ENCODE measurements around the gene GPR119. TPM values are rescaled to one million over a fixed set of nuclear protein-coding genes. Genes with fewer than 3 reads are reported as not detected.
"Not testable (repeated sequence)": the region's sequence is repeated elsewhere in the genome, so short reads cannot be mapped to it uniquely, and the experiment has no call there.

The GPR119 gene
- not detected in 2 replicates for total RNA-seq

DNA sequence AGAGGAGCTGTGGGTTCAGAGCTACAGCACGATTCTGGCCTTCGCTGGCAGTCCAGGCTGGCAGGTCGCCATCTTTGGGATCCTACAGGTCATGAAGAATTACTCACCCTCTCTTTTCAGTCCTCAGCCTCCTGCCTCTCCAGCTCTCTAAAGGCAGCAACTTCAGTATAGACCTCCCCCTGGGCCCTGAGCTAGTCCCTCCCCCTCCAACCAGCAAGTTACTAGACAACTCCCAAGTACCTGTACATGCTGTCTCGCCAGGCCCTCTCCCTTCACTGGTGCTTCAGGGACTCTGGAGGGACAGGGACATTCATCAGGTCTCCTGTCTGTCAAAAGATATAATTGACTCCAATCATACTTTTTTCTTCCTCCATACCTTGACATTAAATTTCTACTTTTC, at the start of gene GPR119:
Gene GPR119, minus strand, starts transcription at position 155 of the 400 bp plus-strand sequence. CDS start 227 bp downstream, outside the sequence.
- no peak within 1 kb of the TSS for H3K4me3 Mint-ChIP-seq (ENCODE audit: low read depth)
- H3K36me3 Mint-ChIP-seq (ENCODE audit: low read depth), result no peaks in the 10 kb centered on the region
- no peaks in the 10 kb centered on the region for H3K4me1 Mint-ChIP-seq (ENCODE audit: low read depth)
- DNase-seq (ENCODE audit: low spot score), result no peak
- no peaks in the 10 kb centered on the region for H3K9me3 Mint-ChIP-seq
- H3K27me3 Mint-ChIP-seq (ENCODE audit: low read depth), result peaks cover 8% of the 10 kb centered on the region
- no peak within 1 kb of the TSS for H3K27ac Mint-ChIP-seq
- intact Hi-C loops (cut with micrococcal nuclease), result no loop called here

DNA sequence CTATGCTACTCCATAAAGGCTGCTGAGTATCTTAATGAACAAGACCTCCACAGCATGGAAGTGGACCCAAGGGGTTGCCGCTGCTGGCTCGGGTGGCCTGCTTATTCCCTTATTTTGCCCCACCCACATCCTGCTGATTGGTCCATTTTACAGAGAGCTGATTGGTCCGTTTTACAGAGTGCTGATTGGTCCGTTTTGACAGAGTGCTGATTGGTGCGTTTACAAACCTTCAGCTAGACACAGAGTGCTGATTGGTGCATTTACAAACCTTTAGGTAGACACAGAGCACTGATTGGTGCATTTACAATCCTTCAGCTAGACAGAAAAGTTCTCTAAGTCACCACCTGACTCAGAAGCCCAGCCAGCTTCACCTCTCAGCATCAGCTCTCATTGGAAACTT, 43.8 kb upstream of the GPR119 start:
- H3K9me3 Mint-ChIP-seq; H3K4me3 Mint-ChIP-seq (ENCODE audit: low read depth); H3K27me3 Mint-ChIP-seq (ENCODE audit: low read depth); intact Hi-C loops (cut with micrococcal nuclease); H3K27ac Mint-ChIP-seq; H3K36me3 Mint-ChIP-seq (ENCODE audit: low read depth); DNase-seq (ENCODE audit: low spot score); H3K4me1 Mint-ChIP-seq (ENCODE audit: low read depth): not testable (repeated sequence)

DNA sequence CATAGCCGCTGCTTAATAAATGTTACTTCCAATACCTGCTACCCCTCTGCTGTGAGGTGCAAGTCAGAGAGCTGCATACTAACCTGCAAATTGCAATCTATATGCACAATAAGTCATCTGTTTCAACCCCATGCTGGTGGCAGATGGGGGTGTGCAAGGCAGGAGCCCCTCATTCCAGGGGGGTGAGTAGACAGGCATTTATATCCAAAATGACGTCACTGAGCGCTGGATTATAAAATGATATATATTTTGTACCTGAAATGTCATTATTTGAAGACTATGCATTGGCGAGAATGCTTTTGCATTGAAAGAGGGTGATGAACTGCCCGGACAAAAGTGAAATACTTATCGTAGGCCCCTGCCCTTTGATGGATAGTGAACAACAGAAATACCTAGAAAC, 41.1 kb upstream of the GPR119 start:
- intact Hi-C loops (cut with micrococcal nuclease), result no loop called here
- peaks cover 3% of the 10 kb centered on the region for H3K27me3 Mint-ChIP-seq (ENCODE audit: low read depth)
- DNase-seq (ENCODE audit: low spot score), result no peak
- H3K9me3 Mint-ChIP-seq, result no peaks in the 10 kb centered on the region
- no peak overlapping the region for H3K4me3 Mint-ChIP-seq (ENCODE audit: low read depth)
- no peak overlapping the region for H3K27ac Mint-ChIP-seq
- H3K4me1 Mint-ChIP-seq (ENCODE audit: low read depth), result no peaks in the 10 kb centered on the region
- no peaks in the 10 kb centered on the region for H3K36me3 Mint-ChIP-seq (ENCODE audit: low read depth)

DNA sequence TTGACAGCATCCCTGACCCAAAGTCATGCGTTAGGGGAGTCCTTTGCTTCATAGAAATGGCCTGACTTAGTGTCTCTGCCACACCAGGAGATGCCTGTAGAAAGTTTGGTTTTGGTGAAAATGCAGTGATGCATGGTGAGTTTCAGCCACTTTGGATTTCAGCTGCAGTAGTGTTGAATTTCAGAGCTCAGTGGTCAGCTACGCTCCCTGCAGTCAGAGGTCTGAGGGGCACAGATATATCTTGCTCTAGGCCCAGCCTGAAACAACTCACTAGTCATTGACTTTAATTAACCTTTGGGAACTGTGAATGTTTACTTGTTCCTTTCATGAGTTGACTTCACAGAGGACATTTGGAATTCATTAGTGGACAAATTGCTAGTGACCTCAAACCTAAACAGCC, 33.8 kb upstream of the GPR119 start:
- Mint-ChIP-seq H3K27ac (no peak overlapping the region), H3K9me3 (no peaks in the 10 kb centered on the region), H3K36me3 (ENCODE audit: low read depth) (peaks cover 7% of the 10 kb centered on the region), H3K4me1 (ENCODE audit: low read depth) (no peaks in the 10 kb centered on the region), H3K27me3 (ENCODE audit: low read depth) (peaks cover 3% of the 10 kb centered on the region), H3K4me3 (ENCODE audit: low read depth) (no peak overlapping the region)
- intact Hi-C loops (cut with micrococcal nuclease), result no loop called here
- DNase-seq (ENCODE audit: low spot score), result no peak

DNA sequence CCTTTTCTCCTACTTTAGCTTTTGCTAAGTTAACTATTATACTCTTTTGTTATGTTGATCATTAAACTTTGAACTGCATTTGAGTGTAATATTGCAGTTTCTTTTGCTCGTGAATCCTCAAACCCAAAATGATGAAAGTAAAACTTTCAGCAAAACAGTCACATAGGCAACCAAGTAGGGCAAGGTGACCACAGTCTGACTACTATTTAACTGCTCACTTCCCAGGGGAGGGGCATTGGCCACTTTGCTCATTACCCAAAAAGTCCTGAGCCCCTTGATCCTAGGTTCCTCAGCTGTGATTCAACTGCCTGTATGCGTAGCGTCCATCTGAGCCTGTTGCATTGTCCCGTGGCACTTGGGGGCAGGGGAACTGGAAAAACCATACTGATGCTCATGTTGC, 33.3 kb upstream of the GPR119 start:
- no peaks in the 10 kb centered on the region for H3K9me3 Mint-ChIP-seq
- intact Hi-C loops (cut with micrococcal nuclease), result no loop called here
- H3K36me3 Mint-ChIP-seq (ENCODE audit: low read depth), result peaks cover 12% of the 10 kb centered on the region
- no peaks in the 10 kb centered on the region for H3K4me1 Mint-ChIP-seq (ENCODE audit: low read depth)
- no peak for DNase-seq (ENCODE audit: low spot score)
- no peak overlapping the region for H3K4me3 Mint-ChIP-seq (ENCODE audit: low read depth)
- H3K27me3 Mint-ChIP-seq (ENCODE audit: low read depth), result peaks cover 3% of the 10 kb centered on the region
- no peak overlapping the region for H3K27ac Mint-ChIP-seq

- intact Hi-C loops (cut with micrococcal nuclease), result no loop called here
- peaks cover 12% of the 10 kb centered on the region for H3K36me3 Mint-ChIP-seq (ENCODE audit: low read depth)
- no peaks in the 10 kb centered on the region for H3K27me3 Mint-ChIP-seq (ENCODE audit: low read depth)
- no peak overlapping the region for H3K27ac Mint-ChIP-seq
- no peaks in the 10 kb centered on the region for H3K4me1 Mint-ChIP-seq (ENCODE audit: low read depth)
- H3K9me3 Mint-ChIP-seq, result no peaks in the 10 kb centered on the region
- no peak overlapping the region for H3K4me3 Mint-ChIP-seq (ENCODE audit: low read depth)
- DNase-seq (ENCODE audit: low spot score), result no peak
These were observed 32.6 kb upstream of the GPR119 start for GRCh38 chrX:130418066-130418465.

- intact Hi-C loops (cut with micrococcal nuclease), result no loop called here
- H3K36me3 Mint-ChIP-seq (ENCODE audit: low read depth), result peaks cover 19% of the 10 kb centered on the region
- H3K27me3 Mint-ChIP-seq (ENCODE audit: low read depth), result no peaks in the 10 kb centered on the region
- H3K9me3 Mint-ChIP-seq, result no peaks in the 10 kb centered on the region
- no peak overlapping the region for H3K4me3 Mint-ChIP-seq (ENCODE audit: low read depth)
- DNase-seq (ENCODE audit: low spot score), result no peak
- no peak overlapping the region for H3K27ac Mint-ChIP-seq
- H3K4me1 Mint-ChIP-seq (ENCODE audit: low read depth), result no peaks in the 10 kb centered on the region
These were observed 31.3 kb upstream of the GPR119 start for GRCh38 chrX:130416785-130417184.

- H3K4me1 Mint-ChIP-seq (ENCODE audit: low read depth), result no peaks in the 10 kb centered on the region
These were observed 29.7 kb upstream of the GPR119 start for GRCh38 chrX:130415201-130415600.

DNA sequence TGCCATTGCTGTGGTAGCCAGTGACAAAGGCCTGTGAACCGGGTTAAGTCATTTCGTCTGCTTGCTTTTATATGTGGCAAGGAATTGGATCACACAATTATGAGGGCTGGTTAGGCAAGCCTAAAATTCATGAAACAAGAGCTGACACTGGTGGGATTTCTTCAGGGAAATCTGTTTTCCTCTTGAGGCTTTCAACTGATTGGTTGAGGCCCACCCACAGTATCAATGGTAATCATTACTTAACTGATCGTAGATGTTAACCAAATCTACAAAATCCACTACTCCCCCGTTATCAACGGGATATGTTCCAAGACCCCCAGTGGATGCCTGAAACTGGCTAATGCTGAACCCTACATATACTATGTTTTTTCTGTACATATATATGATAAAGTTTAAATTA, 29.3 kb upstream of the GPR119 start:
- no peak for DNase-seq (ENCODE audit: low spot score)
- H3K36me3 Mint-ChIP-seq (ENCODE audit: low read depth), result peaks cover 29% of the 10 kb centered on the region
- H3K27me3 Mint-ChIP-seq (ENCODE audit: low read depth), result no peaks in the 10 kb centered on the region
- intact Hi-C loops (cut with micrococcal nuclease), result no loop called here
- no peaks in the 10 kb centered on the region for H3K9me3 Mint-ChIP-seq
- no peaks in the 10 kb centered on the region for H3K4me1 Mint-ChIP-seq (ENCODE audit: low read depth)
- H3K27ac Mint-ChIP-seq, result no peak overlapping the region
- no peak overlapping the region for H3K4me3 Mint-ChIP-seq (ENCODE audit: low read depth)

More at GRCh38 chrX:130415201-130415600, 29.7 kb upstream of the GPR119 start:
- DNase-seq (ENCODE audit: low spot score), result no peak
- no peaks in the 10 kb centered on the region for H3K27me3 Mint-ChIP-seq (ENCODE audit: low read depth)
- intact Hi-C loops (cut with micrococcal nuclease), result no loop called here
- no peak overlapping the region for H3K4me3 Mint-ChIP-seq (ENCODE audit: low read depth)
- H3K9me3 Mint-ChIP-seq, result no peaks in the 10 kb centered on the region
- no peak overlapping the region for H3K27ac Mint-ChIP-seq
- peaks cover 27% of the 10 kb centered on the region for H3K36me3 Mint-ChIP-seq (ENCODE audit: low read depth)

GRCh38 chrX:130413415-130413814, 27.9 kb upstream of the GPR119 start:
- Mint-ChIP-seq H3K27ac (no peak overlapping the region), H3K27me3 (ENCODE audit: low read depth) (no peaks in the 10 kb centered on the region), H3K4me3 (ENCODE audit: low read depth) (no peak overlapping the region), H3K36me3 (ENCODE audit: low read depth) (peaks cover 35% of the 10 kb centered on the region), H3K9me3 (no peaks in the 10 kb centered on the region), H3K4me1 (ENCODE audit: low read depth) (no peaks in the 10 kb centered on the region)
- intact Hi-C loops (cut with micrococcal nuclease), result no loop called here
- DNase-seq (ENCODE audit: low spot score), result no peak

DNA sequence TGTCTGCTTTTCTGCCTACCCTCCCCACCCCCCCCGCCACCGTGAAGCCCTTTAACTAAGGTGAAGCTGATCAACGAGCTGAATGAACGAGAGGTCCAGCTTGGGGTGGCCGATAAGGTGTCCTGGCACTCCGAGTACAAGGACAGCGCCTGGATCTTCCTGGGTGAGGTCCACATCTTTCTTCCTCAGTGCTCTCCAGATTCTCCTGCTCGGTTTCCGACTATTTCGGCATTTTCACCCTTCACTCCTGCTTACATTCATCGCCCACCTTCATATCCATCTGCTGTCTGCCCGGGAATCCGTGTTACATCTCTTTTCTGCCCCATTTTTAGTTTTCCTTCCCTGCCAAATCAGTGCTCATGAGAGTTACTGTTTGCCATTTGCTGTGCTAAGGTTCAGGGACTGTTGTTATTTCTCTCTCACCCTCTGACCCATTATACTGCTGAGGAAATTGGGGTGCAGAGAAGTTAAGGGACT, 16.8 kb upstream of the GPR119 start:
- peaks cover 19% of the 10 kb centered on the region for H3K36me3 Mint-ChIP-seq (ENCODE audit: low read depth)
- intact Hi-C loops (cut with micrococcal nuclease), result loop anchor here (5.0 kb wide), 1 partner anchor 60 kb away; no protein-coding TSS in a partner anchor
- H3K27ac Mint-ChIP-seq, result peak overlapping the region; percentile 70
- H3K9me3 Mint-ChIP-seq, result no peaks in the 10 kb centered on the region
- DNase-seq (ENCODE audit: low spot score), result no peak
- H3K27me3 Mint-ChIP-seq (ENCODE audit: low read depth), result peaks cover 6% of the 10 kb centered on the region
- H3K4me1 Mint-ChIP-seq (ENCODE audit: low read depth), result peaks cover 7% of the 10 kb centered on the region
- peak overlapping the region; percentile 94 for H3K4me3 Mint-ChIP-seq (ENCODE audit: low read depth)

DNA sequence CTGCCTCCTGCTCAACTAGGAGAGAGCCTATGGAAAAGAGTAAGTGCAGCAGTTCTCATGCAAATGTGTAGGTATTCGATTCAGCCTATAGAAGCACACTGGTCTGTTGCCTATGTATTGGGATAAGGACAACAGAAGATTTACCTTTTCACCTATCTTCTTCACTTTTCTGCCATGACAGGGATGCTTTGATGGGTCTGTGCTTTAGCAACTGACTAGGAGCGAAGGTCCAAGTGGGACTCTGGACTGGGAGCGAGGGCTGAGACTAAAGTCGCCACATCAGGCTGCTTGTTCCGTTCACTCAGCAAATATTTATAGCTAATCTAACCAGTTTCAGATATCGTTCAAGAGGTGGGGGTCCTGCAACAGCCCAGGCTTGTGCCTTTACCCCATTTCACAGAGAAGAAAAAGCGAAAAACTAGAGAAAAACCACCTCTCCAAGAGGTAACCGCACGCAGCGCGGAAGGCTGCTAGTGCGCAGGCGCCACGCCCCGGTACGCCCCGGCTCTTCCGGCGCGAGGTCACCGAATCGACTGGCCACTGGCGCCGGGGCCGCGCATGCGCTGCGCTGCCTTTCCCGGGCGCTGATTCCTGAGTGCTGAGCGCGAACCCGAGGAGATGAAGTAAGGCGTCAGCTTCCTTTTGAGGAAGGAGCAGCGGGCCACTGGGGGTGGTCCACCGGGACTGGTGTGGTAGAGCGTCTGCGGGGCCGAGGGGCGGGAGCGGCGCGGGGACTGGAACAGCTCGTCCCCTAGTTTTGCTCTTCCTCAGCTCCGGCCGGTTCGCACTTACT, 16.1 kb upstream of the GPR119 start, which contains the start of gene RBMX2:
Gene RBMX2, plus strand, starts transcription at position 573 of the 793 bp plus-strand sequence. Its CDS starts 46 bp downstream, at position 619.
- peak; percentile 65 for DNase-seq (ENCODE audit: low spot score)
- peaks cover 10% of the 10 kb centered on the region for H3K27me3 Mint-ChIP-seq (ENCODE audit: low read depth)
- intact Hi-C loops (cut with micrococcal nuclease), result loop anchor here (2.0 to 5.0 kb wide), 2 partner anchors 59 to 501 kb away; partner anchors contain the start of gene ENOX2
- H3K4me1 Mint-ChIP-seq (ENCODE audit: low read depth), result peaks cover 7% of the 10 kb centered on the region
- no peaks in the 10 kb centered on the region for H3K9me3 Mint-ChIP-seq
- peak within 1 kb of the TSS; percentile 94 for H3K4me3 Mint-ChIP-seq (ENCODE audit: low read depth)
- H3K27ac Mint-ChIP-seq, result peak within 1 kb of the TSS; percentile 81
- H3K36me3 Mint-ChIP-seq (ENCODE audit: low read depth), result peaks cover 16% of the 10 kb centered on the region

DNA sequence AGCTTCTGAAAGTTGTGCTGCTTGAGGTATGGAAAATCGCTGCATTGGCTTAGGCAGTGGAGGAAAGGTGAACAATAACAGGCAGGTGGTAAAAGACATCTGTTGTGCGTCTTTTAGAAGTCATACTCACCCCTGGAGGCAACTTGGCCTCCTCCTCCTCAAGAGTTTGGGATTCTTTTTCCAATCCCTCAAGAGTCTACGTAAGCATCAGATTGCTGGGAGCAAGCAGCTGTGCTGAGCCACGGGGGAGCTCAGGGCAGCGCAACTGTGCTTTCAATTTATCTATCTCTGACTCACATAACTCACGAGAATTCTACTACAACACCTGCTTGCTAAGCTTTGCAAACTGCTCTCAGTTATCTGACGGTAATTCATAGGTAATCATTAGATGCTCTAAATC, 9.9 kb upstream of the GPR119 start:
- Mint-ChIP-seq H3K4me3 (ENCODE audit: low read depth) (no peak overlapping the region), H3K4me1 (ENCODE audit: low read depth) (no peaks in the 10 kb centered on the region), H3K27me3 (ENCODE audit: low read depth) (peaks cover 12% of the 10 kb centered on the region), H3K9me3 (no peaks in the 10 kb centered on the region), H3K27ac (no peak overlapping the region), H3K36me3 (ENCODE audit: low read depth) (no peaks in the 10 kb centered on the region)
- intact Hi-C loops (cut with micrococcal nuclease), result no loop called here
- no peak for DNase-seq (ENCODE audit: low spot score)
